WTC11 (cell line): Measurements from ENCODE around the gene PGP.

Source experiments
- GRHL2 ChIP-seq: fragments of 250-450 bp; sonication (Bioruptor Pico); IDR thresholded peaks from 2 replicates; pipeline ENCODE4 v1.8.0; 2022; ENCODE audit warnings: mild to moderate bottlenecking, moderate library complexity; ENCODE audit not compliant: insufficient replicate concordance, severe bottlenecking
- MXD4 ChIP-seq: fragments of 250-450 bp; sonication (Bioruptor Pico); IDR thresholded peaks from 2 replicates; pipeline ENCODE4 v1.8.0; 2021; ENCODE audit warnings: mild to moderate bottlenecking, moderate library complexity, borderline replicate concordance
- NR1H2 ChIP-seq: sonication (generic); formaldehyde crosslinking; IDR thresholded peaks from 2 replicates; pipeline ENCODE4 v1.9.0; 2021; ENCODE audit warnings: mild to moderate bottlenecking, moderate library complexity, missing genetic modification reagents
- SMAD3 ChIP-seq: sonication (generic); formaldehyde crosslinking; IDR thresholded peaks from 2 replicates; pipeline ENCODE4 v1.8.0; 2022; ENCODE audit warnings: missing genetic modification reagents, mild to moderate bottlenecking, borderline replicate concordance
- TEAD4 ChIP-seq: sonication (generic); formaldehyde crosslinking; IDR thresholded peaks from 2 replicates; pipeline ENCODE4 v1.8.0; 2022; ENCODE audit warnings: mild to moderate bottlenecking, missing genetic modification reagents
- TP53 ChIP-seq: sonication (generic); formaldehyde crosslinking; IDR thresholded peaks from 2 replicates; pipeline ENCODE4 v1.8.1; 2023; ENCODE audit warnings: mild to moderate bottlenecking, missing genetic modification reagents
- TF ChIP-seq, protein P1 (sequence below): fragments of 200-600 bp; IDR thresholded peaks from 2 replicates; pipeline ENCODE4 v1.8.0; 2022; ENCODE audit warnings: antibody characterized with exemption
- TF ChIP-seq, protein P2 (sequence below): sonication (generic); formaldehyde crosslinking; IDR thresholded peaks from 2 replicates; pipeline ENCODE4 v1.8.1; 2022; ENCODE audit warnings: low read depth, missing genetic modification reagents, borderline replicate concordance
- TF ChIP-seq, protein P3 (sequence below): fragments of 250-450 bp; sonication (Bioruptor Pico); IDR thresholded peaks from 2 replicates; pipeline ENCODE4 v1.9.0; 2021; ENCODE audit warnings: mild to moderate bottlenecking
- TF ChIP-seq, protein P4 (sequence below): sonication (generic); formaldehyde crosslinking; IDR thresholded peaks from 2 replicates; pipeline ENCODE4 v1.8.0; 2022; ENCODE audit warnings: mild to moderate bottlenecking, missing genetic modification reagents
- TF ChIP-seq, protein P5 (sequence below): sonication (generic); formaldehyde crosslinking; IDR thresholded peaks from 2 replicates; pipeline ENCODE4 v1.8.0; 2022; ENCODE audit warnings: mild to moderate bottlenecking, missing genetic modification reagents
- TF ChIP-seq, protein P6 (sequence below): fragments of 250-450 bp; sonication (Bioruptor Pico); IDR thresholded peaks from 2 replicates; pipeline ENCODE4 v1.9.0; 2021; ENCODE audit warnings: mild to moderate bottlenecking, borderline replicate concordance
- TF ChIP-seq, protein P7 (sequence below): sonication (generic); formaldehyde crosslinking; IDR thresholded peaks from 2 replicates; pipeline ENCODE4 v1.8.1; 2023; ENCODE audit warnings: mild to moderate bottlenecking, missing genetic modification reagents

DNA sequence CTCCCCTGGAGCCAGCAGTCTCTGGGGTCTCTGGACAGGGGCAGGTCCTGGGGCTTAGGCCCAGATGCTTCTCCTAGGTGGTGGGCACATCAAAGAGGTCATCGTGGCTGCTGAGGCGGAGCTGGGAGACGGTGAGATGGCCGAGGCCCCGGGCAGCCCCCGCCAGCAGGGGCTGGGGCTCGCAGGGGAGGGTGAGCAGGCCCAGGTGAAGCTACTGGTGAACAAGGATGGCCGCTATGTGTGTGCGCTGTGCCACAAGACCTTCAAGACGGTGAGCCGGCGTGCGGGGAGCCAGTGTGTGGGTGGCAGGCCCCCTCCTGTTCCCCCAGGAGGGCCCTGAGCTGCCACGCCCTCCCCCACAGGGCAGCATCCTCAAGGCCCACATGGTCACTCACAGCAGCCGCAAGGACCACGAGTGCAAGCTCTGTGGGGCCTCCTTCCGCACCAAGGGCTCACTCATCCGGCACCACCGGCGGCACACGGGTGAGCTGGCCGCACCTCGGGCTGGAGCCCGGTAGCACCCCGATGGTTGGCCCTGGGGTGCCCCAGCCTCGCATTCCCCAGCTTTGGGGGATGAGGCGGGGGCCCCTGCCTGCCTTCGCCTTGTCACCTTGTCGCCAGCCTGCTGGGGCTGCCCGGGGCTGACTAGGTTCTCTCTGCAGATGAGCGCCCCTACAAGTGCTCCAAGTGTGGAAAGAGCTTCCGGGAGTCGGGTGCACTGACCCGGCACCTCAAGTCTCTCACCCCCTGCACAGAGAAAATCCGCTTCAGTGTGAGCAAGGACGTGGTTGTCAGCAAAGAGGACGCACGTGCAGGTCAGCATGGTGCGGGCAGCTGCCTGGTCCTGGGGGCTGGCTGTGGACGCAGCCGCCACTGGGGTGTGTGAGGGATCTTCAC, 17.7 kb upstream of the PGP start:
- no peak for TF ChIP-seq TP53 (CRISPR knock-in tag)
- TF ChIP-seq TEAD4 (CRISPR knock-in tag) = no peak
- TF ChIP-seq, protein P1, sequence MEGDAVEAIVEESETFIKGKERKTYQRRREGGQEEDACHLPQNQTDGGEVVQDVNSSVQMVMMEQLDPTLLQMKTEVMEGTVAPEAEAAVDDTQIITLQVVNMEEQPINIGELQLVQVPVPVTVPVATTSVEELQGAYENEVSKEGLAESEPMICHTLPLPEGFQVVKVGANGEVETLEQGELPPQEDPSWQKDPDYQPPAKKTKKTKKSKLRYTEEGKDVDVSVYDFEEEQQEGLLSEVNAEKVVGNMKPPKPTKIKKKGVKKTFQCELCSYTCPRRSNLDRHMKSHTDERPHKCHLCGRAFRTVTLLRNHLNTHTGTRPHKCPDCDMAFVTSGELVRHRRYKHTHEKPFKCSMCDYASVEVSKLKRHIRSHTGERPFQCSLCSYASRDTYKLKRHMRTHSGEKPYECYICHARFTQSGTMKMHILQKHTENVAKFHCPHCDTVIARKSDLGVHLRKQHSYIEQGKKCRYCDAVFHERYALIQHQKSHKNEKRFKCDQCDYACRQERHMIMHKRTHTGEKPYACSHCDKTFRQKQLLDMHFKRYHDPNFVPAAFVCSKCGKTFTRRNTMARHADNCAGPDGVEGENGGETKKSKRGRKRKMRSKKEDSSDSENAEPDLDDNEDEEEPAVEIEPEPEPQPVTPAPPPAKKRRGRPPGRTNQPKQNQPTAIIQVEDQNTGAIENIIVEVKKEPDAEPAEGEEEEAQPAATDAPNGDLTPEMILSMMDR = no peak
- TF ChIP-seq GRHL2 (CRISPR knock-in tag) = no peak
- TF ChIP-seq, protein P2, sequence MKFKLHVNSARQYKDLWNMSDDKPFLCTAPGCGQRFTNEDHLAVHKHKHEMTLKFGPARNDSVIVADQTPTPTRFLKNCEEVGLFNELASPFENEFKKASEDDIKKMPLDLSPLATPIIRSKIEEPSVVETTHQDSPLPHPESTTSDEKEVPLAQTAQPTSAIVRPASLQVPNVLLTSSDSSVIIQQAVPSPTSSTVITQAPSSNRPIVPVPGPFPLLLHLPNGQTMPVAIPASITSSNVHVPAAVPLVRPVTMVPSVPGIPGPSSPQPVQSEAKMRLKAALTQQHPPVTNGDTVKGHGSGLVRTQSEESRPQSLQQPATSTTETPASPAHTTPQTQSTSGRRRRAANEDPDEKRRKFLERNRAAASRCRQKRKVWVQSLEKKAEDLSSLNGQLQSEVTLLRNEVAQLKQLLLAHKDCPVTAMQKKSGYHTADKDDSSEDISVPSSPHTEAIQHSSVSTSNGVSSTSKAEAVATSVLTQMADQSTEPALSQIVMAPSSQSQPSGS (CRISPR knock-in tag) = no peak
- TF ChIP-seq SMAD3 (CRISPR knock-in tag) = no peak
- TF ChIP-seq, protein P3, sequence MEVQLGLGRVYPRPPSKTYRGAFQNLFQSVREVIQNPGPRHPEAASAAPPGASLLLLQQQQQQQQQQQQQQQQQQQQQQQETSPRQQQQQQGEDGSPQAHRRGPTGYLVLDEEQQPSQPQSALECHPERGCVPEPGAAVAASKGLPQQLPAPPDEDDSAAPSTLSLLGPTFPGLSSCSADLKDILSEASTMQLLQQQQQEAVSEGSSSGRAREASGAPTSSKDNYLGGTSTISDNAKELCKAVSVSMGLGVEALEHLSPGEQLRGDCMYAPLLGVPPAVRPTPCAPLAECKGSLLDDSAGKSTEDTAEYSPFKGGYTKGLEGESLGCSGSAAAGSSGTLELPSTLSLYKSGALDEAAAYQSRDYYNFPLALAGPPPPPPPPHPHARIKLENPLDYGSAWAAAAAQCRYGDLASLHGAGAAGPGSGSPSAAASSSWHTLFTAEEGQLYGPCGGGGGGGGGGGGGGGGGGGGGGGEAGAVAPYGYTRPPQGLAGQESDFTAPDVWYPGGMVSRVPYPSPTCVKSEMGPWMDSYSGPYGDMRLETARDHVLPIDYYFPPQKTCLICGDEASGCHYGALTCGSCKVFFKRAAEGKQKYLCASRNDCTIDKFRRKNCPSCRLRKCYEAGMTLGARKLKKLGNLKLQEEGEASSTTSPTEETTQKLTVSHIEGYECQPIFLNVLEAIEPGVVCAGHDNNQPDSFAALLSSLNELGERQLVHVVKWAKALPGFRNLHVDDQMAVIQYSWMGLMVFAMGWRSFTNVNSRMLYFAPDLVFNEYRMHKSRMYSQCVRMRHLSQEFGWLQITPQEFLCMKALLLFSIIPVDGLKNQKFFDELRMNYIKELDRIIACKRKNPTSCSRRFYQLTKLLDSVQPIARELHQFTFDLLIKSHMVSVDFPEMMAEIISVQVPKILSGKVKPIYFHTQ (CRISPR knock-in tag) = no peak
- TF ChIP-seq, protein P4, sequence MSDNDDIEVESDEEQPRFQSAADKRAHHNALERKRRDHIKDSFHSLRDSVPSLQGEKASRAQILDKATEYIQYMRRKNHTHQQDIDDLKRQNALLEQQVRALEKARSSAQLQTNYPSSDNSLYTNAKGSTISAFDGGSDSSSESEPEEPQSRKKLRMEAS (CRISPR knock-in tag) = no peak
- TF ChIP-seq, protein P5, sequence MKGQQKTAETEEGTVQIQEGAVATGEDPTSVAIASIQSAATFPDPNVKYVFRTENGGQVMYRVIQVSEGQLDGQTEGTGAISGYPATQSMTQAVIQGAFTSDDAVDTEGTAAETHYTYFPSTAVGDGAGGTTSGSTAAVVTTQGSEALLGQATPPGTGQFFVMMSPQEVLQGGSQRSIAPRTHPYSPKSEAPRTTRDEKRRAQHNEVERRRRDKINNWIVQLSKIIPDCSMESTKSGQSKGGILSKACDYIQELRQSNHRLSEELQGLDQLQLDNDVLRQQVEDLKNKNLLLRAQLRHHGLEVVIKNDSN (CRISPR knock-in tag) = no peak
- TF ChIP-seq NR1H2 = no peak
- TF ChIP-seq MXD4 (CRISPR knock-in tag) = no peak
- TF ChIP-seq, protein P6, sequence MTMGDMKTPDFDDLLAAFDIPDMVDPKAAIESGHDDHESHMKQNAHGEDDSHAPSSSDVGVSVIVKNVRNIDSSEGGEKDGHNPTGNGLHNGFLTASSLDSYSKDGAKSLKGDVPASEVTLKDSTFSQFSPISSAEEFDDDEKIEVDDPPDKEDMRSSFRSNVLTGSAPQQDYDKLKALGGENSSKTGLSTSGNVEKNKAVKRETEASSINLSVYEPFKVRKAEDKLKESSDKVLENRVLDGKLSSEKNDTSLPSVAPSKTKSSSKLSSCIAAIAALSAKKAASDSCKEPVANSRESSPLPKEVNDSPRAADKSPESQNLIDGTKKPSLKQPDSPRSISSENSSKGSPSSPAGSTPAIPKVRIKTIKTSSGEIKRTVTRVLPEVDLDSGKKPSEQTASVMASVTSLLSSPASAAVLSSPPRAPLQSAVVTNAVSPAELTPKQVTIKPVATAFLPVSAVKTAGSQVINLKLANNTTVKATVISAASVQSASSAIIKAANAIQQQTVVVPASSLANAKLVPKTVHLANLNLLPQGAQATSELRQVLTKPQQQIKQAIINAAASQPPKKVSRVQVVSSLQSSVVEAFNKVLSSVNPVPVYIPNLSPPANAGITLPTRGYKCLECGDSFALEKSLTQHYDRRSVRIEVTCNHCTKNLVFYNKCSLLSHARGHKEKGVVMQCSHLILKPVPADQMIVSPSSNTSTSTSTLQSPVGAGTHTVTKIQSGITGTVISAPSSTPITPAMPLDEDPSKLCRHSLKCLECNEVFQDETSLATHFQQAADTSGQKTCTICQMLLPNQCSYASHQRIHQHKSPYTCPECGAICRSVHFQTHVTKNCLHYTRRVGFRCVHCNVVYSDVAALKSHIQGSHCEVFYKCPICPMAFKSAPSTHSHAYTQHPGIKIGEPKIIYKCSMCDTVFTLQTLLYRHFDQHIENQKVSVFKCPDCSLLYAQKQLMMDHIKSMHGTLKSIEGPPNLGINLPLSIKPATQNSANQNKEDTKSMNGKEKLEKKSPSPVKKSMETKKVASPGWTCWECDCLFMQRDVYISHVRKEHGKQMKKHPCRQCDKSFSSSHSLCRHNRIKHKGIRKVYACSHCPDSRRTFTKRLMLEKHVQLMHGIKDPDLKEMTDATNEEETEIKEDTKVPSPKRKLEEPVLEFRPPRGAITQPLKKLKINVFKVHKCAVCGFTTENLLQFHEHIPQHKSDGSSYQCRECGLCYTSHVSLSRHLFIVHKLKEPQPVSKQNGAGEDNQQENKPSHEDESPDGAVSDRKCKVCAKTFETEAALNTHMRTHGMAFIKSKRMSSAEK = no peak
- TF ChIP-seq, protein P7, sequence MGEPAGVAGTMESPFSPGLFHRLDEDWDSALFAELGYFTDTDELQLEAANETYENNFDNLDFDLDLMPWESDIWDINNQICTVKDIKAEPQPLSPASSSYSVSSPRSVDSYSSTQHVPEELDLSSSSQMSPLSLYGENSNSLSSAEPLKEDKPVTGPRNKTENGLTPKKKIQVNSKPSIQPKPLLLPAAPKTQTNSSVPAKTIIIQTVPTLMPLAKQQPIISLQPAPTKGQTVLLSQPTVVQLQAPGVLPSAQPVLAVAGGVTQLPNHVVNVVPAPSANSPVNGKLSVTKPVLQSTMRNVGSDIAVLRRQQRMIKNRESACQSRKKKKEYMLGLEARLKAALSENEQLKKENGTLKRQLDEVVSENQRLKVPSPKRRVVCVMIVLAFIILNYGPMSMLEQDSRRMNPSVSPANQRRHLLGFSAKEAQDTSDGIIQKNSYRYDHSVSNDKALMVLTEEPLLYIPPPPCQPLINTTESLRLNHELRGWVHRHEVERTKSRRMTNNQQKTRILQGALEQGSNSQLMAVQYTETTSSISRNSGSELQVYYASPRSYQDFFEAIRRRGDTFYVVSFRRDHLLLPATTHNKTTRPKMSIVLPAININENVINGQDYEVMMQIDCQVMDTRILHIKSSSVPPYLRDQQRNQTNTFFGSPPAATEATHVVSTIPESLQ (CRISPR knock-in tag) = no peak
